IPS-NIHi7 (cell line): ENCODE results near the gene CNOT3.

Experiments used
- DNase-seq: peaks from one replicate; pipeline ENCODE4 v3.0.0; 2012; ENCODE audit warnings: mixed read lengths; ENCODE audit errors: extremely low spot score

Gene CNOT3

DNA sequence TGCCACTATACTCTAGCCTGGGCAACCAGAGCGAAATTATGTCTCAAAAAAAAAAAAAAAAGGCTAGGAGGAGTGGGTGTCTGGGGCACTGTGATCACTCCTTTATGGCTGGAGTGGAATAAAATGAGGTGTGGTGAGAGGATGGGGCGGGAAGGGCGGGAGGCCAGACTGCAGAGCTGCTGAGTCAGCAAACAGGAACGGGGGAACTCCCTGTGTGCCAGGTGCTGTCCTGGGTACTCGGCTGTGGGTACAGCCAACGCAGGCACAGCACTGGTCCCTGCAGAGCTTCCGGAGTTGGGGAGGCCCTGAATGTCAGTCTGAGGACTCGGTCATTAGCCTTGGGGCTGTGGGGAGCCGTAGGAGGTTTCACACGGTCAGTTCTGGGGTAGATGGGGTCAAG lies 16.3 kb upstream of the CNOT3 start:
- no peak for DNase-seq

GRCh38 chr19:54123682-54124081 lies 13.9 kb upstream of the CNOT3 start:
- no peak for DNase-seq

GRCh38 chr19:54124393-54124792 lies 13.2 kb upstream of the CNOT3 start:
- DNase-seq: no peak

- no peak for DNase-seq
Measured at GRCh38 chr19:54125713-54126112, 11.8 kb upstream of the CNOT3 start.

GRCh38 chr19:54127688-54128440 lies 9.7 kb upstream of the CNOT3 start:
- DNase-seq: no peak

DNA sequence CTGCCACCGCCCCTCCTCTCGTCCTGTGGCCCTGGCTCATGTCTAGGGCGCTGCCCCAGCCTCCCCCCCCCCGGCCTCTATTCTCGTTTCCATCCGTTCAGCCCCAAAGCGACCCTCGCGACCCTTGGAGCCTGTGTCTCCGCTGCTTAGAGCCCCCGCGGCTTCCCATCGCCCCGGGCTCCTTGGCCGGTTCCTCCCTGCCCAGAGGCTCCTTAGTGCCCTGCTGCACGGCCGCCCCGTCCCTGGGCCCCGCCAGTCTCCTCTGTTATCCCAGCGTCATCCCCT lies 9.2 kb upstream of the CNOT3 start:
- no peak for DNase-seq

GRCh38 chr19:54128796-54129616 lies 8.6 kb upstream of the CNOT3 start:
- DNase-seq: no peak

DNA sequence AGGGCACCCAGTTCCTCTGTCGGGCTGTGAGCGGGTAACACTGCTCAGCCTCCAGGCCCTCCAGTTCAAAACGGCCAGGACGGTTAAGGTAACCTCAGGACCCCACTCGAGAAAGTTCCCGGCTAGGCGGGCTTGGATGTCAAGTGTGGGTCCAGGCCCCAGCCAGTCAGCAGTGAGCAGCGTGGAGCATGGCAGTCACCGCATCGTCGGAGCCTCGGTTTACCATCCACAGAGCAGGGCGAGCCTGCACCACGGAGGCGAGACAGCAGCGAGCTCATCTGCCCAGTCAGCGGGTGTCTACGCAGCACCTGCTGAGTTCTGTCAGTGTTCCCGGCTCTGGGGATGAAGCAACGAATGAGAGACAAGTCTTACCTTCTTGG lies 8.0 kb upstream of the CNOT3 start:
- no peak for DNase-seq

GRCh38 chr19:54133312-54133956 lies 4.1 kb upstream of the CNOT3 start:
- no peak for DNase-seq

DNA sequence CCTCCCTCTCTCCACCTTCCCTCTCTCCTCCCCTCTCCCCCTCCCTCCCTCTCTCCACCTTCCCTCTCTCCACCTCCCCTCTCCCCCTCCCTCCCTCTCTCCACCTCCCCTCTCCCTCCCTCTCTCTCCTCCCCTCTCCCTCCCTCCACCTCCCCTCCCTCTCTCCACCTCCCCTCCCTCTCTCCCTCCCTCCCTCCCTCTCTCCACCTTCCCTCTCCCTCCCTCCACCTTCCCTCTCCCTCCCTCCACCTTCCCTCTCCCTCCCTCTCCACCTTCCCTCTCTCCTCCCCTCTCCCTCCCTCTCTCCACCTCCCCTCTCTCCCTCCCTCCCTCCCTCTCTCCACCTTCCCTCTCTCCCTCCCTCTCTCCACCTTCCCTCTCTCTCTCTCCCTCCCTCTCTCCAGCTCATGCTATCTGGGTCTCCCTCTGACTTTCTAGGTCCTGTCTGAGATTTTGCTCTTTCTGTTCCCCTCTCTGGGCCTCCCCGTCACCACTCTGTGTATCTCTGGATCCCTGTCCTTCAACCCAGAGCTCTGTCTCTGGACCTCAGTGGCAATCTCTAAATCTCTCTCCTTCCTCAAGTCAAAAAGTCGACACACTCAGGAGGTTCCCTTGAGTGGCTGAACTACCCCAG lies 3.5 kb upstream of the CNOT3 start:
- DNase-seq: no peak

DNA sequence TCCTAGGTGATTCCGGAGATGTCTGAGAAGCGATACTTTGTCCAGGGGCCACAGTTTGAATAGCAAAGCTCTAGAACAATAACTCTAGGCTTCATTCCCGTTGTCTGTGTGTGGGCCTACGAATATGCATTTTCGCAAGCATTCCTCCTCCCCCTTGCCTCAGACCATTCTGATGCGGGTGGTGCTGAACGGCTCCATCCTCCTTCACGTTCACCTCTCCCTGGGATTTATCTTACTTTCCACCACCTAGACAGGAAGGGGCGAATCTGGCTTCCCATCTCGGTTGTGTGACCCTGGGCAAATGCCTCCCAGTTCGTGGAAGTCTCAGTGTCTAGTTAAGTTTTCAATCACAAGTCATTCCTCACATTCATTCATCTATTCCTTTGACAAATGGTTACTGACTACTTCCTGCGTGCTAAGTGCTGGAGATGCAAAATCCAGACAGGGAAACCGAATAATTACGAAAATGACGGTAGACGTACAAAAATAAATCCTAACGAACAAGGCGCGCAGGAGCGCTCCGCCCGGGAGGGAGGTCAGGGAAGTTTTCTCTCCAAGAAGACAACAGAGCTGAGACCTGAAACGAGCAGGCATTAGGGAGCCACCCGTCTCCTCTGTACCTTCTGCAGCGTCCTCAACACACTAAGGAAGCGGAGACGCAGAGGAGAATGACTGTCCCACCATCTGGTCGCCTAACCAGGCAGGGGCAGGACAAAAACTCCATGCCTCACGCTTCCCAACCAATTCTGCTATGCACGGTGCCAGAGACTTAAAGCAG lies 1.3 kb upstream of the CNOT3 start:
- DNase-seq: peak; percentile 32

- DNase-seq: peak; percentile 98
Measured at GRCh38 chr19:54136864-54137698, 481 bp upstream of the CNOT3 start.

GRCh38 chr19:54138489-54139256 lies 1.1 kb downstream of the CNOT3 start:
- no peak for DNase-seq

DNA sequence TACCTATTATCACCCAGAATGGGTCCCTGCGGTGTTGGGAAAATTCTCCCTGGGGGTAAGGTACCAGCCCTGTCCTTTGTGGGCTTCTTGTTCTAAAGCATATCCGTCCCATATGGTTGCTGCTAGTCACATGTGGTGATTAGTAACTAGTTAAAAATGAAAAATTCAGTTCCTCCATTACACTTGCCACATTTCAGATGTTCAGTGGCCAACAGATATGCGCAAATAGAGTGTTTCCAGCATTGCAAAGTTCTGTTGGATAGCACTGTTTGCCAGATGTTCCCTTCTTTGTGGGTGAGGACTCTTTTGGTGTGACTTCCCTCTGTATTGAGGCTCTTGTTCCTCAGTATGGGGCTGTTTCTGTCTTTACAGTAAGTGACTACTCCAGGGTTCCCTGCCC lies 3.8 kb downstream of the CNOT3 start:
- no peak for DNase-seq

GRCh38 chr19:54142166-54142780 lies 4.7 kb downstream of the CNOT3 start:
- DNase-seq: no peak

GRCh38 chr19:54145541-54146158 lies 8.1 kb downstream of the CNOT3 start:
- no peak for DNase-seq

DNA sequence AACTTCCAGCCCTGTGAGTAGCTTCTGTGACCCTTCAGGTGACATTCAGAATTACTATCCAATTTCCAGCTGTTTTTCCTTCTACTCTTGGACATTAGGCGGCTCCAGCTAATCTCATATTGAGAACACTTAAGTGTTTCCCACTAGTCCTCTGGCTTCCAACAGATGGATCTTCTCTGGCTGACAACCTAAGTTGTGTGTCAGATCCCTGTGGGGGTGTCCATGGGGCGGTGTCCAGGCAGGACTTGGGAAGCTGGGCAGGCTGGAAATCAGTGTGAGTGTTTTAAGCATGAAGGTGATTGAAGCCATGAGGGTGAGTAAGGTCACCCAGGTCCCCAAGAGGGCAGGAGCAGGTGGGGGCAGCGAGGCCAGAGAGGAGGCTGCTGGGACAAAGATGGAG lies 10.1 kb downstream of the CNOT3 start:
- DNase-seq: no peak

DNA sequence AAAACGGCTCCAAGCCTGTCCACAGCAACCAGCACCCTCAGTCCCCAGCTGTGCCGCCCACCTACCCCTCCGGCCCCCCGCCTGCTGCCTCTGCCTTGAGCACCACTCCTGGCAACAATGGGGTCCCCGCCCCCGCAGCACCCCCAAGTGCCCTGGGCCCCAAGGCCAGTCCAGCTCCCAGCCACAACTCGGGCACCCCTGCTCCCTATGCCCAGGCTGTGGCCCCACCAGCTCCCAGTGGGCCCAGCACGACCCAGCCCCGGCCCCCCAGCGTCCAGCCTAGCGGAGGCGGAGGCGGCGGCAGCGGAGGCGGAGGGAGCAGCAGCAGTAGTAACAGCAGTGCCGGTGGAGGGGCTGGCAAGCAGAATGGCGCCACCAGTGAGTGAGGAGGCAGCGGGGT lies 10.6 kb downstream of the CNOT3 start:
- no peak for DNase-seq
